GM13976 (cell line): ENCODE results near the gene ANKRD11.
A peak's percentile ranks its signal among the peaks of the same experiment; 100 is the strongest.

Experiments used
- DNase-seq: peaks from one replicate; pipeline ENCODE4 v3.0.0; 2012; ENCODE audit warnings: low spot score
- CTCF ChIP-seq: IDR thresholded peaks from 2 replicates; pipeline ENCODE4 v1.5.1; 2012; ENCODE audit warnings: borderline replicate concordance, mild to moderate bottlenecking; ENCODE audit not compliant: insufficient read depth; ENCODE audit errors: extremely low read depth, missing control alignments, control extremely low read depth
- in situ Hi-C: fragments of 300-500 bp; cut with MboI; formaldehyde crosslinking; loops from one replicate; pipeline ENCODE4 v1.12.0; 2022; ENCODE audit warnings: low sequenced_read_pairs, mixed read lengths, inconsistent platforms; ENCODE audit not compliant: unreplicated experiment

ANKRD11 gene

GRCh38 chr16:89323120-89323960 lies 167.0 kb downstream of the ANKRD11 start:
- in situ Hi-C loops, result no loop called here
- DNase-seq, result no peak
- TF ChIP-seq CTCF, result no peak

GRCh38 chr16:89322321-89323119 lies 167.8 kb downstream of the ANKRD11 start:
- in situ Hi-C loops, result no loop called here
- DNase-seq, result no peak
- TF ChIP-seq CTCF, result no peak

GRCh38 chr16:89320782-89321501 lies 169.4 kb downstream of the ANKRD11 start:
- no peak for TF ChIP-seq CTCF
- in situ Hi-C loops, result no loop called here

GRCh38 chr16:89319886-89320781 lies 170.2 kb downstream of the ANKRD11 start:
- TF ChIP-seq CTCF, result no peak
- peak; percentile 70 for DNase-seq
- in situ Hi-C loops, result no loop called here

More at GRCh38 chr16:89320782-89321501, 169.4 kb downstream of the ANKRD11 start:
- no peak for DNase-seq

GRCh38 chr16:89319631-89319885 lies 170.8 kb downstream of the ANKRD11 start:
- no peak for TF ChIP-seq CTCF
- in situ Hi-C loops, result no loop called here
- DNase-seq, result no peak
